HG02678 (cell line): ENCODE measurements around the gene SDE2.
"Not testable (repeated sequence)": the region's sequence is repeated elsewhere in the genome, so short reads cannot be mapped to it uniquely, and the experiment has no call there.

ENCODE experiments used
- ATAC-seq: cut with Tn5 transposase; IDR thresholded peaks from one replicate; pipeline ENCODE4 v1.9.1; 2021; ENCODE audit warnings: mild to moderate bottlenecking, moderate library complexity; ENCODE audit not compliant: unreplicated experiment

Gene SDE2

GRCh38 chr1:225979421-225979820, 19.7 kb downstream of the SDE2 start:
- ATAC-seq: no peak

DNA sequence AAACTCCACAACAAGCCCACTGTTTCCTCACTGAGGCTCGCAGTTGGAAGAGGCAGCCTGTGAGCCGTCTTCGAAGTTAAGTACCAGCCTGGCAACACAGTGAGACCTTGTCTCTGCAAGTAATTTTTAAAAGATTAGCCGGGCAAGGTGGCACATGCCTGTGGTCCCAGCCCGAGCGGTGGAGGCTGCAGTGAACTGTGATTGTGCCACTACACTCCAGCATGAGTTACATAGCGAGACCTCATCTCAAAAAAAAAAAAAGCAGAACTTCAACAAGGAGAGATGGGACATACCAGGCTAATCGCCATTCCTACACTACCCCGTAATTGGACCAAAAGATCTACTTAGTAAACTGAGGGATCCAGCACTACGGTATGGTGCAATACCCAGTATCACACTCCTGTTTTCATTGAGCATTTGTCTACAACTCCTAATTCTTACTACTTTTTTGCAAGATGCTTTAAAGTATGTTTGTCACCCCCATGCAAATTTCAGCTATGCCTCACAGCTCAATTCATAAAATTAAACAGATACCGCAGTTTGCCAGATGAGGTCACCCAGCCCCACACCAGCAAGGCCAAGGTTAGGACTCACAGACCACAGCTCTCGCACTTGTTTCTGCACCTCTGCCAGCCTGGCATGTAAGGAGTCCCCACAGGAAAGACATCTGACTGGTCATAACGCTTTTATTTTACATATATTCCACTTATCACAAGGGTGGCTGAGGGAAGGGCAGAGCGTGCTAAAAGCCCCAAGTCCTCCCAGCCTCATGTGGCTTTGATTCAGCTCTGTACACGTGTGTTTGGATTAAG, 21.0 kb downstream of the SDE2 start:
- ATAC-seq: peak; percentile 63

DNA sequence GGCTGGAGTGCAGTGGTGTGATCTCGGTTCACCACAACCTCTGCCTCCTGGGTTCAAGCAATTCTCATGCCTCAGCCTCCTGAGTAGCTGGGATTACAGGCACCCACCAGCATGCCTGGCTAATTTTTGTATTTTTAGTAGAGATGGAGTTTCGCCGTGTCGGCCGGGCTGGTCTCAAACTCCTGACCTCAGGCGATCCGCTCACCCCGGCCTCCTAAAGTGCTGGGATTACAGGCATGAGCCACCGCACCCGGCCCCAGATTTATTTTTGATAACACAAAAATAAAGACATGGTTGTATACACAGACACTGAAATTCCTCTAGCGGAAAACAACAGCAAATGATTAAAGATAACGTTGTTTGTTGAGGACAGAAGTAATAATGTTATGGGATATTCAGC, 24.0 kb downstream of the SDE2 start:
- ATAC-seq: not testable (repeated sequence)

DNA sequence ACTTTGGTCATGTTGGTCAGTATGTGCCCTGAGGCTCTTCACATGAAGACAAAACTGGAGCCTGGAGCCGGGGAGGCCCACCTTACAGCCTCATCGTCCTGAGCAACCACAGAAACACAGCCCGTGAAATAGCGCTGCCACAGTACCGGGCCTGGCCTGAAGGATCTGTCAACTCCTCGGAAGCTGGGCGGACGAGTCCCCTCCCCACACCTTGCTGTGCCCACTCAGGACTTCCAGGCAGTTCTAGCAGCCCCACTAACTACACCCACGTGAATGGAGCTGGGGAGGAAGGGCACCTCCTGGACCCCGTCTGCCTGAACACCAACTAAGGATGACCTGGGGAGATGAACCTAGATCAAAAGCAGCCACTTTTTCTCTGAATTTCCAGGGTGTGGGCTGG, 24.7 kb downstream of the SDE2 start:
- no peak for ATAC-seq

DNA sequence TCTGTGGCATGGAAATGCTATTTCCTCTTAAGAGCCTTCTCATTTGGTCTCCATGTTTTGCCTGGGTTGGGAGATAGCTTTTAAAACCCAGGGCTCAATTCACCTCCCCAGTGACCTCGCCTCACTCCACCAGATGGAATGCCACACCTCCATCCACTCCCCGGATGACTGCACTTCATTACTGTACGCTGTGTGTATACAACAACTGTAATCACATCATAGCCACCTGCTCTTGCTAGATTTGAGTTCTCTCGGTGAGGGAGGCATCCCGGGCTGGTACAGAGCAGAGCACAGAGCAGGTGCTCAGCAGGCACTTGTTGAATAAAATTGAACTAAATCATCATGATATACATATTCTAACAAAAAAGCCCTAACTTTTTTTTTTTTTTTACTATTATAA, 26.0 kb downstream of the SDE2 start:
- no peak for ATAC-seq

DNA sequence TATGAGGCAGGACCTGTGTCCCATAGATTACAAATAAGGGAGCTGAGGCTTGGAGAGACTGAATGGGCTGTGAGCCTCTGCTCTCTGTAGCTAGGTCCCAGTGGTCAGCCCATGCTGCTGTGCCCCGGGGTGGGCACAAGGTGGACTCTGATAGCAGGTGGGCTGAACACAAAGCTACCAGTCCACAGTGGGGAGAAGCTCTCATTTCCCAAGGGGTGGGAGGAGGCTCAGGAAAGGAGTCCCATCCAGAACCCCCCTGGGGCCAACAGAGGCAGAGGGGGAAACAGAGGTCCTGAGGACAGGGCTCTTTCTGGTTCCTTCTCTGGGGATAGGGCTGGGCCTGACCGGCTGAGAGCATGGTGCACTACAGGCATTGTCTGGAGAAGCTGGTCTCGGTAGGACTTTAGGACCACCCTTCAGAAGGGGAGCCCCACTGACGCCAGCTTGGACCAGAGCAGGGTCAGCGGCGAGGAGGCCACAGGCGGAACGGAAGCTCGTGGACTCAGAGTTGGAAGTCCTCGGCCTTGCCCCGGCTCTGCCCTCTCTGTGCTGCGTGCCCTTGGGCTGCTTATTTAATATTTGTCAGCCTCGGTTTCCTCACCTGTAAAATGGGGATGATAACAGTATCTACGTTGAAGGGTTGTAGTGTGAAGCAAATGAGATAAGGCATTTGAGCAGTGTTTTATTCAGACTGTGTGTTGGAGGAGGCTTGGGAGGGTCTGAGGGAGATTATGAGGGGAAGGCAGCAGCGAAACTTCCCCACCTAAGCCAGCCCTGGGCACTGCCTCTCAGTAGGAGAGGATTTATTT, 26.6 kb downstream of the SDE2 start:
- ATAC-seq: no peak

GRCh38 chr1:225970592-225971157, 28.5 kb downstream of the SDE2 start:
- not testable (repeated sequence) for ATAC-seq

- ATAC-seq: not testable (repeated sequence)
Measured at GRCh38 chr1:225969751-225970150, 29.4 kb downstream of the SDE2 start.

DNA sequence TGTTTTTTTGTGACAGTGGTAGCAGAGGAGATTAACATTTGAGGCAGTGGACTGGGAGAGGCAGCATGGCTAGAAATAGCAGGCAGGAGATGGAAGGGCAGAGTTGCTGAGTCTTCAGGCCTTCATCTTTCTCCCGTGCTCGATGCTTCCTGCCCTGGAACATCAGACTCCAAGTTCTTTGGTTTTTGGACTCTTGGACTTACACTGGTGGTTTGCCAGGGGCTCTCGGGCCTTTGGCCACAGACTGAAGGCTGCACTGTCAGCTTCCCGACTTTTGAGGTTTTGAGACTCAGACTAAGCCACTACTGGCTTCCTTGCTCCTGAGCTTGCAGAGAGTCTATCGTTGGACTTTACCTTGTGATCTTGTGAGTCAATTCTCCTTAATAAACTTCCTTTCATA, 33.9 kb downstream of the SDE2 start:
- no peak for ATAC-seq

DNA sequence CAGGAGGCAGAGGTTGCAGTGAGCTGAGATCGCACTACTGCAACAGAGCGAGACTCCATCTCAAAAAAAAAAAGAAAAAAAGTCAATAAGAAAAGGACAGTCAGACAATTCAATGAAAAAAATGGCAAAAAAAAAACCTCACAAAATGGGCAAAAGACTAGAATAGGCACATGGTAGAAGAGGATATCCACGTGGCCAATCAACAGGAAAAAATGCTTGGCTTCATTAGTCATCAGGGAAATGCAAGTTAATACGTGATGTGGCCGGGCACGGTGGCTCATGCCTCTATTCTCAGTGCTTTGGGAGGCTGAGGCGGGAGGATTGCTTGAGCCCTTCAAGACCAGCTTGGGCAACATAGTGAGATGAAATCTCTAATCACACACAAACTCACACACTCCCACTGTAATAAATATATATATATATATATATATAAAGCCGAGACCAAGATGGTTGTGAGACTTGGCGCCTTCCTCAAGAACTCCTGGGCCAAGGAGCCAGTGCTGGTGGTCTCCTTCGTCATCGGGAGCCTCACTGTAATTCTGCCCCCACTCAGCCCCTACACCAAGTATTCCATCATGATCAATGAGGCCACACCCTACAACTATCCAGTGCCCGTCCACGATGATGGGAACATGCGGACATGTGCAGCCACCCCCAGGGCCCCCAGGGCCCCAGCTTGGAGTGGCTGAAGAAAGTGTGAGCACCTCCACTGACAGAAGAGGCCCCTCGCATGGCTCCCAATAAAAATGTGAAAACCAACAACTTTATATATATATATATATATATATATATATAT, 35.2 kb downstream of the SDE2 start:
- ATAC-seq: no peak

GRCh38 chr1:225962440-225962975, 36.6 kb downstream of the SDE2 start:
- ATAC-seq: peak; percentile 84

DNA sequence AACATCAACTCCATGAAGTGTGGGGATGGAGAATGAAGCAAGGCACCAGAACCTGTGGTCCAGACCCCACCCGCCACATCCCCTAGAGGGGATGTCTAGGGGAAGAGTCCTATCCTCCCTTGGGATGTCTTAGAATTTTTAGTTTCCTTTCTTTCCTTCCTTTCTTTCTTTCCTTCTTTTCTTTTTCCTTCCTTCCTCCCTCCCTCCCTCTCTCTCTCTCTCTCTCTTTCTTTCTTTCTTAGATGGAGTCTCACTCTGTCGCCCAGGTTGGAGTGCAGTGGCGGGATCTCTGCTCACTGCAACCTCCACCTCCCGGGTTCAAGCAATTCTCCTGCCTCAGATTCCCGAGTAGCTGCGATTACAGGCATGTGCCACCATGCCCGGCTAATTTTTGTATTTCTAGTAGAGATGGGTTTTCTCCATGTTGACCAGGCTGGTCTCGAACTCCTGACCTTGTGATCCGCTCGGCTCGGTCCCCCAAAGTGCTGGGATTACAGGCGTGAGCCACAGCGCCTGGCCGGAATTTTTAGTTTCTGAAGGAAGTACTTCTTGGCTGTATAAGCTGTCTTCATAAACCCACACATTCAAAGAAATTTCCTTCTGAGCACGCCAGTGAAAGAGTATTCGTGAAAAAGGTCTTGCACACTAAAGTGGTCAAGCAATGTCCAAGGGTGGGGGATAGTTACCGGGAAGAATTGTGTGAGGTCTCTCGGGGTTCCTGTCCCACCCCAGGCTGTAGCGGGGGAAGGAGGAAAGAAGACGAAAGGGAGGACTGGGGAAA, 37.3 kb downstream of the SDE2 start:
- ATAC-seq: no peak

DNA sequence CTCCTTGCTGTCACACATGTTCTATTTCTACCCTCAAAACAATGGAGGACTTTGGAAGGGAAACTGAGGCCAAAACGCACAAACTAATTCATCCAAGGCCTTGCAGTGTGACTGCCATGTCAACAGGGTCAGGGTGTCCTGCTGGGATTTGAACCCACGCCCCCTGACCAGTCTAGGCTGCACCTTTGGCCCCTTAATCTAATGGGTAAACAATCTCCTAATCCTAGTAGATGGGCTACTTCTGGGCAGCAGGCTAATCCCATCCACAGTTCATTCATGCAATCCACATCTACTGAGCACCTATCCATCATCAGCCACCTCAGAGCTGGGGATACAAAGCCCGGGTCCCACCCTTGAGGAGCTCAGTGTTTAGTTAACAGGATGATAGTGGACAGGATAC, 41.1 kb downstream of the SDE2 start:
- no peak for ATAC-seq

DNA sequence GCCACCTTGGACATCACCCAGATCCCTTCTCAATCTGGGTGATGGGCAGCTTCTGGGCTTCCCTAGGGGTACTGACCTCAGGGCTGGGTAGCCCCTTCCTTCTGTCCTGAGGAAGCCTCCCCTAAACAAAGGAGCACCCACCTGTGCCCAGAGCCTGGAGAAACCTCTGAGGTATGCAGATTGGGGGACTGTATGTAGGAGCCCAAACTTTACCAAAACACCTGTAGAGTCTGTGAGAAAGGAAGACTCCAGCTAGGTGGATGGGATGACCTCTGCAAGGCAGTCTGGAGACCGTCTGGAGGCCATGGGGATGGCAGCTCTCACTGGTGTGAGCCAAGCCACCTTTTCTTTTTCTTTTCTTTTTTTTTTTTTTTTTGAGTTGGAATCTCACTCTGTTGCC, 44.4 kb downstream of the SDE2 start:
- ATAC-seq: no peak

DNA sequence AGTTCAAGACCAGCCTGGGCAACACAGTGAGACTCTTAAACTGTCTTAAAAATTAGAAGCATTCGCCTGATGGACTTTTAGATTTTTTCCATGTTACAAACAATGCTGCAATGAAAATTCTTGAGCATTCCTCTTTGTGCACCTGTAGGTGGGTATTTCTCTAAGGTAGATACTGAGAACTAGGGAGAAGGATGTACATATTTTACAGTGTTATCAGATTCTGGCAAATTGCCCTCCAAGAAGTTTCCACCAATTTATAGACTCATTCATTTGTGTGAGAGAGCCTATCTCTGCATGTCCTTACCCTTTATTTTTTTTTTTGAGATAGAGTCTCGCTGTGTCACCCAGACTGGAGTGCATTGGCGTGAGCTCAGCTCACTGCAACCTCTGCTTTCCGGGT, 45.8 kb downstream of the SDE2 start:
- ATAC-seq: no peak

- no peak for ATAC-seq
Measured at GRCh38 chr1:225950905-225951497, 48.1 kb downstream of the SDE2 start.

DNA sequence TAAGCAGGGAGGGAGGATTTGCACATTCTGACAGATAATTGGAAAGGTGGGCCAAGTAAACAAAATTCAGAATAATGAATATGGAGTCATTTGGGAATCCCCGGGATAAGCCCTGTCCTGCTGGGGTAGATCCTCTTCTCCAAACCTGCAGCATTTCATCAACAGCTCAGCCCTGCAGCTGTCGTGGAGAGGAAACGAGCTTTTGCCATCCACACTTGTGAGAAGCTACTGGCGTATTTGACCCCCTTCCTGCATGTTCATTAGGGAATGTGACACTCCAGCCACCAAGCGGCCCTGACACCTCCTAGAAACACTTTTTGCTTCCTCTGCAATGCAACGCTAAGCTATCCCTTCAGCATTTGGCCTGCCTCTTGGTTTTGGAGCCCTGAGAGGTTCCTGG, 50.1 kb downstream of the SDE2 start:
- no peak for ATAC-seq

DNA sequence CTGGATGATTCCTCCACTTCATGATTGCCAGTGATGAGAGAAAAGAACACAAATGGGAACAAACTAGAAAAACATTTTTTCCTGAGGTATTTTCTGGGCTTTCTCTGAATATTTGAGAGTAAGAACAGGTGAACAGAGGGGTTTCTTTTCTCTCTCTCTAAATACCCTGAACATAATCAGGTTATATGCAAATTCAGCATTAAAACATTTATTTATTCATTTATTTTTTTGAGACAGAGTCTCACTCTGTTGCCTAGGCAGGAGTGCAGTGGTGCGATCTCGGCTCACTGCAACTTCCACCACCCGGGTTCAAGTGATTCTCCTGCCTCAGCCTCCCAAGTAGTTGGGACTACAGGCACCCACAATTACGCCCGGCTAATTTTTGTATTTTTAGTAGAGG, 52.3 kb downstream of the SDE2 start:
- no peak for ATAC-seq

- ATAC-seq: no peak
Measured at GRCh38 chr1:225946082-225946620, 53.0 kb downstream of the SDE2 start.
